Measurements from ENCODE around the gene IGF1R.

DNA sequence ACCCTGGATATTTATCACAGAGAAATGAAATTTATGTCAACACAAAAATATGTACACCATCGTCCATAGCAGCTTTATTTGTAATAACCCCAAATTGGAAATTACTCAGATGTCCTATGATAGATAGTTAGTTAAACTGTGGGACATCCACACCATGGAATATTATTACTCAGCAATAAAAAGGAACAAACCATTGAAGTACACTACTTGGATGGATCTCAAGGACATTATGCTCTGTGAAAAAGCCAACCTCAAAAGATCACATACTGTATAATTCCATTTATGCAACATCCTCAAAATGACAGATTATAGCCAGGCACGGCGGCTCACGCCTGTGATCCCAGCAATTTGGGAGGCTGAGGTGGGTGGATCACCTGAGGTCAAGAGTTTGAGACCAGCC is 246.0 kb downstream of the IGF1R start:
- TF ChIP-seq, protein P1, sequence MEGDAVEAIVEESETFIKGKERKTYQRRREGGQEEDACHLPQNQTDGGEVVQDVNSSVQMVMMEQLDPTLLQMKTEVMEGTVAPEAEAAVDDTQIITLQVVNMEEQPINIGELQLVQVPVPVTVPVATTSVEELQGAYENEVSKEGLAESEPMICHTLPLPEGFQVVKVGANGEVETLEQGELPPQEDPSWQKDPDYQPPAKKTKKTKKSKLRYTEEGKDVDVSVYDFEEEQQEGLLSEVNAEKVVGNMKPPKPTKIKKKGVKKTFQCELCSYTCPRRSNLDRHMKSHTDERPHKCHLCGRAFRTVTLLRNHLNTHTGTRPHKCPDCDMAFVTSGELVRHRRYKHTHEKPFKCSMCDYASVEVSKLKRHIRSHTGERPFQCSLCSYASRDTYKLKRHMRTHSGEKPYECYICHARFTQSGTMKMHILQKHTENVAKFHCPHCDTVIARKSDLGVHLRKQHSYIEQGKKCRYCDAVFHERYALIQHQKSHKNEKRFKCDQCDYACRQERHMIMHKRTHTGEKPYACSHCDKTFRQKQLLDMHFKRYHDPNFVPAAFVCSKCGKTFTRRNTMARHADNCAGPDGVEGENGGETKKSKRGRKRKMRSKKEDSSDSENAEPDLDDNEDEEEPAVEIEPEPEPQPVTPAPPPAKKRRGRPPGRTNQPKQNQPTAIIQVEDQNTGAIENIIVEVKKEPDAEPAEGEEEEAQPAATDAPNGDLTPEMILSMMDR (IDR thresholded peaks at IDR 0.05), result no peak
- TF ChIP-seq POLR2AphosphoS5 (IDR thresholded peaks at IDR 0.05; ENCODE audit: insufficient read depth in 1 of 2, low read depth in 1 of 2) (no peak), POLR2A (IDR thresholded peaks at IDR 0.05) (no peak)
